Measurements from ENCODE around the gene S100A6. TPM values are rescaled to one million over a fixed set of nuclear protein-coding genes. Genes with fewer than 3 reads are reported as not detected.
"Not testable (repeated sequence)": the region's sequence is repeated elsewhere in the genome, so short reads cannot be mapped to it uniquely, and the experiment has no call there.

S100A6 gene
- 12.5 and 14.8 TPM in 2 replicates for total RNA-seq
- long read RNA-seq: 0 reads

DNA sequence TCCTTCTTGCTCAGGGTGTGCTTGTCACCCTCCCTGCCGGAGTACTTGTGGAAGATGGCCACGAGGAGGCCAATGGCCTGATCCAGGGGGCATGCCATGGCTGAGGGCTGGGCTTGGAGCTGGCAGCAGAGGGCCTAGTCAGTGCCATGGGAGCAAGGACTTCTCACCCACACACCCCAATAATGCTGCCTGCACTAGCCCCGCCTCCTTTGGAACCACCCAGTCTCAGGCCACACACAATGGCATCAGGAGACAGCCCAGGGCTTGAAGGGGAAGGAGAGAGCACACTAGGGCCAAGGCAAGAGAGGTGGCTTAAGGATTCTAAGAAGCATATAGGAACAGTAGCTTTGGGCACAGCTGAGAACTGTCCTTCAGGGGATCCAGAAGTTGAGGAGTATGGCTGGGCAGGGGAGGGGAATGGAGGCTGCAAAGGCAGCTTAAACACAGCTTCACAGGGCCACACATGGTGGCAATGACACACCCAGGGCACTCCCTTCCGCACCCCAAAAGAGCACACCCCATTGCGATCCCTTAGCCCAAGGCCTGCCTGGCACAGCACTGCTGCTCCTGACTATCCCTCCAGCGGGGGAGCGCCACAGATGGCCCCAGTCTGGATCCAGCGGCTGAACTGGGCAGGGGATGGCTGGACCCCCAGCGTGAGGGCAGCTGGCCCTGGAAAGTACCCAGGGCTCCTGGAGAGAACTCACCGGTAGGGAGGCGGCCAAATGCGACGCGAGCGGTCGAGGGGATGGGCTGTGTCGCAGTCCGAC, at the start of gene S100A6:
Gene S100A6 (minus strand): TSS at position 750 of the 770 bp plus-strand sequence. CDS start 652 bp downstream, at position 98.
- DNase-seq (ENCODE audit: low spot score, unreplicated experiment): no peak
- peaks cover 28% of the 10 kb centered on the region for H3K4me1 Mint-ChIP-seq (ENCODE audit: low read depth)

DNA sequence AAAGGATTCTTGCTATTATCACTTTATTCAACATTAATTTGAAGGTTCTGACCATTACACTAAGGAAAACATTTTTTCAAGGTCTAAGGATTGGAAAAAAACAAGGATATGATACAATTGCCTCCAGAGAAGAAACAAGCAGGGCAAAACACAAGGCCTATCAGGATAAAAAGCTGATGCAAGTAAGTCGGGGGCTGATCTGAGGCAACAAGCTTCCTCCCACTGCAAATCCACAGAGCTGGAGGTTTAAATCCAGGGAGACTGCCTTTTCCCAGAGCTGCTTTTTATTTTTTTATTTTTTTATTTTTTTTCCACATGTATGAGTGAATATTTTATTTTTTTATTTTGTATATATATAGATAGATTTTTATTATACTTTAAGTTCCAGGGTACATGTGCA, 49.2 kb upstream of the S100A6 start:
- H3K36me3 Mint-ChIP-seq (ENCODE audit: insufficient read depth): no peaks in the 10 kb centered on the region
- TF ChIP-seq, protein P1, sequence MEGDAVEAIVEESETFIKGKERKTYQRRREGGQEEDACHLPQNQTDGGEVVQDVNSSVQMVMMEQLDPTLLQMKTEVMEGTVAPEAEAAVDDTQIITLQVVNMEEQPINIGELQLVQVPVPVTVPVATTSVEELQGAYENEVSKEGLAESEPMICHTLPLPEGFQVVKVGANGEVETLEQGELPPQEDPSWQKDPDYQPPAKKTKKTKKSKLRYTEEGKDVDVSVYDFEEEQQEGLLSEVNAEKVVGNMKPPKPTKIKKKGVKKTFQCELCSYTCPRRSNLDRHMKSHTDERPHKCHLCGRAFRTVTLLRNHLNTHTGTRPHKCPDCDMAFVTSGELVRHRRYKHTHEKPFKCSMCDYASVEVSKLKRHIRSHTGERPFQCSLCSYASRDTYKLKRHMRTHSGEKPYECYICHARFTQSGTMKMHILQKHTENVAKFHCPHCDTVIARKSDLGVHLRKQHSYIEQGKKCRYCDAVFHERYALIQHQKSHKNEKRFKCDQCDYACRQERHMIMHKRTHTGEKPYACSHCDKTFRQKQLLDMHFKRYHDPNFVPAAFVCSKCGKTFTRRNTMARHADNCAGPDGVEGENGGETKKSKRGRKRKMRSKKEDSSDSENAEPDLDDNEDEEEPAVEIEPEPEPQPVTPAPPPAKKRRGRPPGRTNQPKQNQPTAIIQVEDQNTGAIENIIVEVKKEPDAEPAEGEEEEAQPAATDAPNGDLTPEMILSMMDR (IDR thresholded peaks at IDR 0.05; ENCODE audit: unreplicated experiment): no peak
- H3K4me3 Mint-ChIP-seq (ENCODE audit: low read depth): no peak overlapping the region
- no peaks in the 10 kb centered on the region for H3K27me3 Mint-ChIP-seq
- H3K9me3 Mint-ChIP-seq (ENCODE audit: low read depth): no peaks in the 10 kb centered on the region
- no peak for DNase-seq (ENCODE audit: low spot score, unreplicated experiment)
- H3K27ac Mint-ChIP-seq: no peak overlapping the region
- peaks cover 8% of the 10 kb centered on the region for H3K4me1 Mint-ChIP-seq (ENCODE audit: low read depth)

More for the DNA sequence above, at the start of gene S100A6:
- Mint-ChIP-seq H3K36me3 (ENCODE audit: insufficient read depth) (no peaks in the 10 kb centered on the region), H3K27ac (peak within 1 kb of the TSS; percentile 20), H3K4me3 (ENCODE audit: low read depth) (peak within 1 kb of the TSS; percentile 67), H3K9me3 (ENCODE audit: low read depth) (no peaks in the 10 kb centered on the region), H3K27me3 (no peaks in the 10 kb centered on the region)
- TF ChIP-seq, protein P1 (IDR thresholded peaks at IDR 0.05; ENCODE audit: unreplicated experiment): no peak

DNA sequence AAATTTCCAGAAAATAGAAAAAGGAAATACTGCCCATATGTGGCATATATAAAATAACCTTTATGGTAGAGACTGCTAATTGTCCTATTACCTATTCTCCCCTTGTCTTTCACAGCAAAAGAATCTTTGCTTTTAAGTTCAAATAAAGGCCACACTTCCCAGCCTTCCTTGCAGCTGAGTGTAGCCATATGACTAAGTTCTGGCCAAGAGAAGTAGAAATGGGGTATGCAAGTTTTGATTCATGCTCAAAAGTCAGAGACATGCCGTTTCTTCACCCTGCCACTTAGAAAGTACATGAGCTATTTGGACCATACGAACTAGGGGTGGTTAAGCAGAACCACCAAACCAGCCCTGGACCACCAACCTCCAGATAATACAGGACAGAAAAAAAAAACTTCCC, 48.2 kb upstream of the S100A6 start:
- Mint-ChIP-seq H3K27me3 (no peaks in the 10 kb centered on the region), H3K27ac (no peak overlapping the region), H3K4me1 (ENCODE audit: low read depth) (peaks cover 8% of the 10 kb centered on the region), H3K9me3 (ENCODE audit: low read depth) (no peaks in the 10 kb centered on the region), H3K36me3 (ENCODE audit: insufficient read depth) (no peaks in the 10 kb centered on the region), H3K4me3 (ENCODE audit: low read depth) (no peak overlapping the region)
- DNase-seq (ENCODE audit: low spot score, unreplicated experiment): no peak
- TF ChIP-seq, protein P1 (IDR thresholded peaks at IDR 0.05; ENCODE audit: unreplicated experiment): no peak

DNA sequence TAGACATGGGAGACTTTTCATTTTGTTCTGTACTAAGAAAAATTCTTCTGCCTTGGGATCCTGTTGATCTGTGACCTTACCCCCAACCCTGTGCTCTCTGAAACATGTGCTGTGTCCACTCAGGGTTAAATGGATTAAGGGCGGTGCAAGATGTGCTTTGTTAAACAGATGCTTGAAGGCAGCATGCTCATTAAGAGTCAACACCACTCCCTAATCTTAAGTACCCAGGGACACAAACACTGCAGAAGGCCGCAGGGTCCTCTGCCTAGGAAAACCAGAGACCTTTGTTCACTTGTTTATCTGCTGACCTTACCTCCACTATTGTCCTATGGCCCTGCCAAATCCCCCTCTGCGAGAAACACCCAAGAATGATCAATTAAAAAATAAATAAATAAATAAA, 47.7 kb upstream of the S100A6 start:
- not testable (repeated sequence) for DNase-seq (ENCODE audit: low spot score, unreplicated experiment); H3K27me3 Mint-ChIP-seq; H3K9me3 Mint-ChIP-seq (ENCODE audit: low read depth); H3K36me3 Mint-ChIP-seq (ENCODE audit: insufficient read depth); H3K27ac Mint-ChIP-seq; H3K4me1 Mint-ChIP-seq (ENCODE audit: low read depth); H3K4me3 Mint-ChIP-seq (ENCODE audit: low read depth)

DNA sequence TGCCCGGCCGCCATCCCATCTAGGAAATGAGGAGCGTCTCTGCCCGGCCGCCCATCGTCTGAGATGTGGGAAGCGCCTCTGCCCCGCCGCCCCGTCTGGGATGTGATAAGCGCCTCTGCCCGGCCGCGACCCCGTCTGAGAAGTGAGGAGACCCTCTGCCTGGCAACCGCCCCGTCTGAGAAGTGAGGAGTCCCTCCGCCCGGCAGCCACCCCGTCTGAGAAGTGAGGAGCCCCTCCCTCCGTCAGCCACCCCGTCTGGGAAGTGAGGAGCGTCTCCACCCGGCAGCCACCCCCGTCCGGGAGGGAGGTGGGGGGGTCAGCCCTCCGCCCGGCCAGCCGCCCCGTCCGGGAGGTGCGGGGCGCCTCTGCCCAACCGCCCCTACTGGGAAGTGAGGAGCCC, 47.0 kb upstream of the S100A6 start:
- H3K4me1 Mint-ChIP-seq (ENCODE audit: low read depth): peaks cover 12% of the 10 kb centered on the region
- H3K27me3 Mint-ChIP-seq; H3K36me3 Mint-ChIP-seq (ENCODE audit: insufficient read depth); DNase-seq (ENCODE audit: low spot score, unreplicated experiment); H3K9me3 Mint-ChIP-seq (ENCODE audit: low read depth); H3K4me3 Mint-ChIP-seq (ENCODE audit: low read depth); H3K27ac Mint-ChIP-seq: not testable (repeated sequence)

DNA sequence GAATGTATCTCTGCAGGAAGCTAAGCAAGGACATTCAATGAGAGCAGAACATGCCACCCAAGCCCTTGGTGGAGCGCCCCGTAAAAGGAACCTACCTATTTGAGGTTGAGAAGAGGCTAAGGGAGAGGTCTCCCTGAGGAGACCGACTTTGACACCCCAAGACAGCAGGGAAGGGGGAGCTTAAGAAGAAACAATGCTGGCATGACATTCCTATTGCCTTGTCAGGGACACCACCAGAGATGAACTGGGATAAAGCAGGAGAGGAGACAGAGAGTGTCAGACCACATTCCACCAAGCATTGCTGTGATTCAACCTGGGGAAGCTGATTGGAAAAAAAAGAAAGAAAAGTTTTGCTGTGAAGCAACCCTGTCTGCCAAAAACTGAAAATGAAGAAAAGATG, 43.1 kb upstream of the S100A6 start:
- Mint-ChIP-seq H3K27ac (no peak overlapping the region), H3K27me3 (peaks cover 6% of the 10 kb centered on the region)
- TF ChIP-seq, protein P1 (IDR thresholded peaks at IDR 0.05; ENCODE audit: unreplicated experiment): no peak

More for the DNA sequence above, 43.1 kb upstream of the S100A6 start:
- Mint-ChIP-seq H3K4me1 (ENCODE audit: low read depth) (peaks cover 8% of the 10 kb centered on the region), H3K36me3 (ENCODE audit: insufficient read depth) (no peaks in the 10 kb centered on the region), H3K4me3 (ENCODE audit: low read depth) (no peak overlapping the region), H3K9me3 (ENCODE audit: low read depth) (no peaks in the 10 kb centered on the region)
- no peak for DNase-seq (ENCODE audit: low spot score, unreplicated experiment)
